HCT116 (cell line): ENCODE data around the gene ARHGAP12.
A peak's percentile ranks its signal among the peaks of the same experiment; 100 is the strongest.

Experiments
- EZH2 ChIP-seq: fragments of 200-600 bp; sonication (generic); IDR thresholded peaks from 2 replicates; pipeline ENCODE4 v1.6.1; 2017; ENCODE audit warnings: antibody characterized with exemption, mixed run types
- EZH2phosphoT487 ChIP-seq: fragments of 200-600 bp; IDR thresholded peaks from 2 replicates; pipeline ENCODE4 v1.6.1; 2018; ENCODE audit warnings: antibody characterized with exemption, borderline replicate concordance
- JUND ChIP-seq: IDR thresholded peaks from 2 replicates; pipeline ENCODE4 v1.6.1; 2012
- RAD21 ChIP-seq: IDR thresholded peaks from 2 replicates; pipeline ENCODE4 v1.6.1; 2012; ENCODE audit warnings: low read depth, mild to moderate bottlenecking
- TF ChIP-seq, protein P1 (sequence below), 3 experiments: fragments of 200-600 bp in 1 of 3; sonication (generic) in 1 of 3; IDR thresholded peaks in 2 of 3; conservative IDR thresholded peaks in 1 of 3; 2 replicates each; pipeline ENCODE4 v1.5.1; 2012 to 2017; ENCODE audit warnings: low read depth in 2 of 3, low read length in 2 of 3, antibody characterized with exemption in 1 of 3, borderline replicate concordance in 1 of 3, control low read depth in 1 of 3, mild to moderate bottlenecking in 1 of 3, mixed read lengths in 1 of 3, mixed run types in 1 of 3, moderate library complexity in 1 of 3; ENCODE audit not compliant: insufficient read depth in 1 of 3
- TF ChIP-seq, protein P2 (sequence below): IDR thresholded peaks from 2 replicates; pipeline ENCODE4 v1.6.1; 2012

- TF ChIP-seq, protein P1, sequence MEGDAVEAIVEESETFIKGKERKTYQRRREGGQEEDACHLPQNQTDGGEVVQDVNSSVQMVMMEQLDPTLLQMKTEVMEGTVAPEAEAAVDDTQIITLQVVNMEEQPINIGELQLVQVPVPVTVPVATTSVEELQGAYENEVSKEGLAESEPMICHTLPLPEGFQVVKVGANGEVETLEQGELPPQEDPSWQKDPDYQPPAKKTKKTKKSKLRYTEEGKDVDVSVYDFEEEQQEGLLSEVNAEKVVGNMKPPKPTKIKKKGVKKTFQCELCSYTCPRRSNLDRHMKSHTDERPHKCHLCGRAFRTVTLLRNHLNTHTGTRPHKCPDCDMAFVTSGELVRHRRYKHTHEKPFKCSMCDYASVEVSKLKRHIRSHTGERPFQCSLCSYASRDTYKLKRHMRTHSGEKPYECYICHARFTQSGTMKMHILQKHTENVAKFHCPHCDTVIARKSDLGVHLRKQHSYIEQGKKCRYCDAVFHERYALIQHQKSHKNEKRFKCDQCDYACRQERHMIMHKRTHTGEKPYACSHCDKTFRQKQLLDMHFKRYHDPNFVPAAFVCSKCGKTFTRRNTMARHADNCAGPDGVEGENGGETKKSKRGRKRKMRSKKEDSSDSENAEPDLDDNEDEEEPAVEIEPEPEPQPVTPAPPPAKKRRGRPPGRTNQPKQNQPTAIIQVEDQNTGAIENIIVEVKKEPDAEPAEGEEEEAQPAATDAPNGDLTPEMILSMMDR (IDR thresholded peaks at IDR 0.05 in 2 of 3, conservative IDR thresholded peaks at IDR 0.05 in 1 of 3; ENCODE audit: borderline replicate concordance in 1 of 3, insufficient read depth in 1 of 3, low read depth in 2 of 3, low read length in 2 of 3) = no peak
- TF ChIP-seq EZH2phosphoT487 (no peak), RAD21 (no peak), JUND (no peak), EZH2 (no peak)
- TF ChIP-seq, protein P2, sequence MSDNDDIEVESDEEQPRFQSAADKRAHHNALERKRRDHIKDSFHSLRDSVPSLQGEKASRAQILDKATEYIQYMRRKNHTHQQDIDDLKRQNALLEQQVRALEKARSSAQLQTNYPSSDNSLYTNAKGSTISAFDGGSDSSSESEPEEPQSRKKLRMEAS = peak; percentile 60; the same call in 1 of the 2 replicates
Observed at GRCh38 chr10:31759124-31759798, 169.4 kb downstream of the ARHGAP12 start.
